8988T (cell line): Measurements from ENCODE around the gene ITFG1.
"Not testable (repeated sequence)": the region's sequence is repeated elsewhere in the genome, so short reads cannot be mapped to it uniquely, and the experiment has no call there.

Source experiments
- DNase-seq: peaks from one replicate; pipeline ENCODE4 v3.0.0; 2011

The ITFG1 gene

GRCh38 chr16:47408491-47408890 is 52.4 kb downstream of the ITFG1 start:
- no peak for DNase-seq

GRCh38 chr16:47395733-47396498 is 64.9 kb downstream of the ITFG1 start:
- DNase-seq: no peak

- DNase-seq: no peak
Measured at GRCh38 chr16:47392081-47392480, 68.8 kb downstream of the ITFG1 start.

- no peak for DNase-seq
Measured at GRCh38 chr16:47388705-47389104, 72.2 kb downstream of the ITFG1 start.

GRCh38 chr16:47387026-47387734 is 73.7 kb downstream of the ITFG1 start:
- DNase-seq: no peak

- no peak for DNase-seq
Measured at GRCh38 chr16:47386201-47386718, 74.6 kb downstream of the ITFG1 start.

GRCh38 chr16:47382362-47382761 is 78.5 kb downstream of the ITFG1 start:
- no peak for DNase-seq

- DNase-seq: no peak
Measured at GRCh38 chr16:47377154-47377553, 83.7 kb downstream of the ITFG1 start.

GRCh38 chr16:47375423-47375822 is 85.4 kb downstream of the ITFG1 start:
- no peak for DNase-seq

GRCh38 chr16:47374629-47375028 is 86.2 kb downstream of the ITFG1 start:
- DNase-seq: no peak

GRCh38 chr16:47371271-47372014 is 89.4 kb downstream of the ITFG1 start:
- no peak for DNase-seq

- DNase-seq: no peak
Measured at GRCh38 chr16:47370536-47370935, 90.3 kb downstream of the ITFG1 start.

- no peak for DNase-seq
Measured at GRCh38 chr16:47366228-47366627, 94.6 kb downstream of the ITFG1 start.

- no peak for DNase-seq
Measured at GRCh38 chr16:47363761-47364160, 97.1 kb downstream of the ITFG1 start.

- no peak for DNase-seq
Measured at GRCh38 chr16:47359478-47359877, 101.4 kb downstream of the ITFG1 start.

- DNase-seq: no peak
Measured at GRCh38 chr16:47358816-47359215, 102.0 kb downstream of the ITFG1 start.

- not testable (repeated sequence) for DNase-seq
Measured at GRCh38 chr16:47349029-47349428, 111.8 kb downstream of the ITFG1 start.

- not testable (repeated sequence) for DNase-seq
Measured at GRCh38 chr16:47347021-47347696, 113.7 kb downstream of the ITFG1 start.

- DNase-seq: no peak
Measured at GRCh38 chr16:47342055-47342454, 118.8 kb downstream of the ITFG1 start.

- not testable (repeated sequence) for DNase-seq
Measured at GRCh38 chr16:47330562-47330961, 130.3 kb downstream of the ITFG1 start.

GRCh38 chr16:47324309-47324708 is 136.6 kb downstream of the ITFG1 start:
- not testable (repeated sequence) for DNase-seq

GRCh38 chr16:47323241-47323640 is 137.6 kb downstream of the ITFG1 start:
- no peak for DNase-seq
